Activated CD4-positive, alpha-beta T cell treated with anti-CD3 and anti-CD28 coated beads for 24 hours (primary cell): ENCODE measurements around the gene HARBI1.

Experiments
- DNase-seq, 2 donors: peaks; one replicate each; pipeline ENCODE4 v3.0.0-alpha.2; 2020; ENCODE audit warnings: low read depth in 2 of 2

HARBI1 gene

DNA sequence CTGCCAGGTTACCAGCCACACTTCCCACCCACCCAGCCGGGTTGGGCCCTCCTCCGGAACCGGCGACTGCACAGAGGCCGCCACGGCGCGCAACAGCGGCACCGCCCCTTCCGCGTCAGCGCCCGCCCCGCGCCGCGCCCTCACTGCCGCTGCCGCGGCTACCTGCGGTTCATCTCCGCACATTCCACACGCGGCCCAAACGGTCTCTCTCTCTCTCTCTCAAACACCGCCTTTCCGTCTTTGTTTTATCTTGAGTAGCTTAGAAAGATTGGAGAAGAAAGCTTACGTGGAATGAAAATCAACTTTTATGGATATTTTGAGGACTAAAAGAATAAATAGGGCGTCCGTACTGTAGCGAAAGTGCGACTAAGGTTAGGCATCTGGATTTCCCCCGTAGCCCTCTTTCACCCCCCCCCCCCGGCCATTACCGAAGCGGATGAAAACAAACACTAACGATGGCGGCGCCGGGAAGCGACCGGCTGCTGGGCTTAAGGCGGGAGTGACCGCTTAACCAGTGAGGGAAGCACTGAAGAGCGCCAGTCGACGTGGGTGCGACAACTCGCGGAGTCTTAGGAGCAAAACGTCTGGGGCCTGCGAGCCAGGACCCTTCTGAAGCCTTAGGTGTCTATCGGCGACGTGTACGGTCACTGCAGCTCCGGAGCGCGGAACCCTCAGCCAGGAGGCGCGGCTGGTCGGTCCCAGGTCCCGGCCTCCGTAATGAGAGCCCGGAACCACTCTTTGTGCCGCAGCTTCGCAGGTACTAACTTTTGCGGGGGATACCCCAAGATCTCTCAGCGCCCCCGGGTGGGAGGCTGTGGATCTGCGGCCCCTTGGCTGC lies at the start of gene HARBI1, which contains the start of gene ATG13:
Gene HARBI1, minus strand, starts transcription at position 94 of the 838 bp plus-strand sequence. CDS start 990 bp downstream, outside the sequence.
Gene ATG13, plus strand, starts transcription at position 420 of the 838 bp plus-strand sequence. CDS start 26,739 bp downstream, outside the sequence.
- DNase-seq: peak; percentile 85 to 90

DNA sequence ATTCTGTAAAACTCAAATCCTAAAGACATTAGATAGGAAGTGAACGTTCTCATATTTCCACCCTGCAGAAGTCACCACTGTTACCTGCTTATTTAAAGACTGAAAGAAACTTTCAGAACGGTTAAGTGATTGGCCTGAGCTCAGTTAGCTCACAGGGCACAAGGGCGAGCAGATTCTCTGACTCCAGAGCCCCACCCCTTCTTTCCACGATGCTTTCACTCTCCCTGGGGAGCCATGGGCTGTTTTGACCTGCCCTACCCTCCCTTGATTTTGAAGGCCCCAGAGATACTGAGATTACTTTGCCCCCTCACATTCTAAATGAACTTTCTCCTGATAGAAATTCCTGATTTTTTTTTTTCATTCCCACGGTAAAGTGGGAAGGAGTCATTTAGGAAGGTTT lies 49.5 kb upstream of the HARBI1 start:
- no peak for DNase-seq

DNA sequence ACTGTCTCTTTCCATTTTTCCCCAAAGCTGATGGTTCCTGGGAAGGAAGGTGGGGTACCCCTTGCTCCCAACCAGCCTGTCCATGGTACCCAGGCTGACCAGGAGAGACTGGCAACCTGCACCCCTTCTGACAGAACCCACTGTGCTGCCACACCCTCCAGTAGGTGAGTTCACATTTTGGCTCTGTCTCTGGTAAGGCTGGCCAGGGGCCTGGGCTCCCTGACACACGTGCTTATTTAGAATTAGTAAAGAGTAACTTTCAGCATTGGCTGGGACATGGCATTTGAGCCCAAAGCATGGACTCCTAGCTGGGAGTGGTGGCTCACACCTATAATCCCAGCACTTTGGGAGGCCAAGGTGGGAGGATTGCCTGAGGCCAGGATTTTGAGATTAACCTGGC lies 48.3 kb upstream of the HARBI1 start:
- no peak for DNase-seq

- no peak for DNase-seq
These were observed 47.6 kb upstream of the HARBI1 start for GRCh38 chr11:46664612-46665011.

DNA sequence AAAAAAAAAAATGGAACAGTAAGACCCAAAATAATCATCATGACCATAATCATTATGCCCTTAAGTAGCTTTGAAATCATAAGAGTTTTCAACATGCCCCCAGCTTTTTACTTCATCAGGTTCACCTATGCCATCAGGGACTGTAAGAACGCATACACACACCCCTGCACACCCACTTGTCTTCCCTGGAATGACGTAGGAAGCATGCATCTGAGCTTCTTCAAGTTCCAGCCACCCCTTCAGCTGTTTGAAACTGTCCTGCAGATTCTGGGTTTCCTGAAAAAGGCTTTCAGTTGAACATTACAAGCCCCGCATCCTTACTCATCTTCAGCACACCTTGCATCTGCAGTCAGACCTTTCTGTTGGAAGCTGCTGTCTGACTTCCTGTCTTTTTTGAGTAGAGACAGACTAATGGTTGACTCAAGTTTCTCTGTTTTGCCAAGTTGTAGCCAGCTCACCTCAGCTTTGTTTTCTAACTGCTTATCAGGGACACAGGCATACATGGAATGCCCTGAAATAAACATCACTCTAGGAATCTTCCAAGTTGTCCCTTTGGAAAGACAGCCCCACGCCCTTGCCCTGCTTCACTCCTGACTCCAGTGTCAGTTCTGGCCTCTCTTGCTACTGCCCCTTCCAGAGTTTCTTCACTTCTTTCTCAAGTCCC lies 46.4 kb upstream of the HARBI1 start:
- DNase-seq: no peak

DNA sequence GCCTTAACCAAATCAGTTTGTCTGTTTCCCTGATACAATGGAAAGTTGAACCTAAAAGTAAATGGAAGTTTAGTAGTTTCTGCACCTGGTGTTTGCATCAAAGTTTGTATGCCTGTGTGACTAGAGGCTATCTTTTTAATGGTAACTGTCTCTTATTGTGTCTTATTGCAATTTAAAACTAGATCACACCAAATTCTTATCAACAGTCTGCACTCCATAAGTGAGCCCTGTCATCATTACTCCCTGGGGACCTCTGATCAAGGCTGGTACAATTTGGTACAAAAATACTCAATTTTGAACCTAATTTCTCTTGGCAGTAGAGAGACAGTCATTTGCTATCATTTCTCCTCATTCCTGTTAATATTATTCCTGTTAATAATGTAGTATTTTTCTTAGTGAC lies 45.3 kb upstream of the HARBI1 start:
- no peak for DNase-seq

GRCh38 chr11:46661836-46662235 lies 44.8 kb upstream of the HARBI1 start:
- no peak for DNase-seq

DNA sequence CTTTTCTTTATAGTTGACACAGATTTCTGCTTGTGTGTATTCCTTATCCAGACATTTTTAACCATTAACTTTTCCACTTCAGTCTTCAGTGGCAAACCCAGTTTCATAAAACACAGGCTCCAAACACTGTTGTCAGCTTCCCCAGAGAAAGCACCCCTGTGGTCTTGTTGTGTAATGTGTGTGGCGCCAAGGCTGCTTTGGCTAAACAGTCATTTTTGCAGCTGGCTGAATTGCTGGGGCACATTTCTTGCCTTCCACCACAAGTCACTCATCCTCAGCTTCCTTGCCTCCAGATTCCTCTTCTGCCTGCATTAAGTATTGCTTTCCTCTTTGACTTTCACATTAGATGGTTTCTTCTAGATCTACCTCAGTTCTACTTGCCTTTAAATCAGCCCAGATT lies 42.9 kb upstream of the HARBI1 start:
- DNase-seq: no peak

DNA sequence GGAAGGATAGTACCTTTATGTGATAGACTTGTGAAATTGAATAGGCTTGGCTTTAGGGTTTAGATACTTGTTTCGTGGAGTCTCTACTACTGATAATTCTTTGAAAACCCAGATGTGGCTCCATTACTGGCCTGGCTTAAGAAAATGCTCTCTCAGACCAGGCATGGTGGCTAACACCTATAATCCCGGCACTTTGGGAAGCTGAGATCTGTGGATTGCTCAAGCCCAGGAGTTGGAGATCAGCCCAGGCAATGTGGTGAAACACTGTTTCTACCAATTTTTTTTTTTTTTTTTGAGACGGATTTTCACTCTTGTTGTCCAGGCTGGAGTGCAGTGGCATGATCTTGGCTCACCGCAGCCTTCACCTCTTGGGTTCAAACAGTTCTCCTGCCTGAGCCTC lies 41.2 kb upstream of the HARBI1 start:
- DNase-seq: no peak

DNA sequence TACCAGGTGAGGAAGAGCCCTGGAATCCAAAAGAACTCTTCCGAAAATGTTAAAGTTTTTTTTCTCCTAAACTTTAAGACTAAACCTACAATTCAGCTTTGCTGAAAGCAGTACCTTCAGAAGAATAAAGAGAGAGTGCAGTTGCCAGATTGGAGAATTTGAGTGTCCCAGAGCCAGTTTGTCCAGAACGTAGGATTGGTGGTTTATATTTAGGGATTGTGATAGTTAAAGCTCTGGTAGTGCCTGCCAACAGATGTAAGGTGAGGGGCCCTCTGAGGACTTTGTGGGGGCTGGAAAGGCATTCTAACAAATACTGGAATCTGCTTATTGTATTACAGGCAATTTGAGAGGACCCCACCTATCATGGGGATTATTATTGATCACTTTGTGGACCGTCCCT lies 40.2 kb upstream of the HARBI1 start:
- DNase-seq: no peak

DNA sequence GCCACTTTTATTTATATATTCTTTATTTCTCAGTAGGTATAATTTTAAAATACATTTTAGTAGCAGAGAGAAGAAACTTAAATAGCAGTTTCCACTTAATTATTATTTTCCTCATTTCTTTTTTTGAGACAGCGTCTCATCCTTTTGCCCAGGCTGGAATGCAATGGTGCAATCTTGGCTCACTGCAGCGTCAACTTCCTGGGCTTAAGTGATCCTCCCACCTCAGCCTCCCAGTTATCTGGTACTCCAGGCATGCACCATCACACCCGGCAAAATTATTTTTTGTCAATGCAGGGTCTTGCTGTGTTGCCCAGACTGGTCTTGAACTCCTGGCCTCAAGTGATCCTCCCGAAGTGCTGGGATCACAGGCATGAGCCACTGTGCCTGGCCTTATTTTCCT lies 38.6 kb upstream of the HARBI1 start:
- DNase-seq: no peak

DNA sequence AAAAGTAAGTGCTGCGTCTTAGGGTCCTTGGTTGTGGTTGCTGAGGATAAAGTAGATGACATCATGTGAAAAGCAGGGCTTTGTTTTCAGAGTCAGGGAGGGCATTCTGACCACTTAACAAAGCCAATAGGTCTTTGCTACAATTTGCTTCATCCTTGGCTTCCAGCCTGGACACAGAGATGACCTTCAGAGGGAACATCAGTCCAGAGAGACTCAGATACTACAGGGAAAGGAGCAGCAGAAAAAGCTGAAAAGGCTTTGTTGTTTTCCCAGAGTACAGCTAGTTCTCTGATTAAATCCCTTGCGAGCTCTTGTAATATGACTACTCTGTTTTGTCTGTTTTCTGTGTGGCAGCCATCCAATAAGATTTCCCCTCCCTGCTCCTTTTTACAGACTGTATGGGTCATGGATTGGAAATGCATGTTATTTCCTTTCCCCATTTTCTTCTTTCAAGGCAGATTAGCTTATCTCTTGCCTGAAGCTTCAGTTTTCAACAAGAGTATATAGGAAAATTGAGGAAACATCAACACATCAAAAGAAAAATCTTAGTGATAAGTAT lies 32.2 kb upstream of the HARBI1 start:
- DNase-seq: no peak

DNA sequence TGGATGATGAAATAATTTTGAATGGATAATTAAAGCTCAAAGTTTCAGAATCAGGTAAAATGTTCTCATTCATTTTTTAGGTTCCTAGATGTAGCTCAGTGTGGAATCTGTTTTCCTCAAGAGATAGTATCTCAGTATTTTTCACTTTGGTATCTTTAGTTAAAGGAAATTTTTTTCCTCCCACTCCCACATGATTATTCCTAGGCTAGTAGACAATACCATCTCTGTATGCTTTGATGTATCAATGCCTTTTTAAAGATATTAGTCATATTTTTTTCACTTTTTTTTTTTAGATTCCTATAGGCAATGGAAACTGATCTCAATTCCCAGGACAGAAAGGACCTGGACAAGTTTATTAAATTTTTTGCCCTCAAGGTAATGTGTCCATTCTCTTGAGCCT lies 27.0 kb upstream of the HARBI1 start:
- no peak for DNase-seq

DNA sequence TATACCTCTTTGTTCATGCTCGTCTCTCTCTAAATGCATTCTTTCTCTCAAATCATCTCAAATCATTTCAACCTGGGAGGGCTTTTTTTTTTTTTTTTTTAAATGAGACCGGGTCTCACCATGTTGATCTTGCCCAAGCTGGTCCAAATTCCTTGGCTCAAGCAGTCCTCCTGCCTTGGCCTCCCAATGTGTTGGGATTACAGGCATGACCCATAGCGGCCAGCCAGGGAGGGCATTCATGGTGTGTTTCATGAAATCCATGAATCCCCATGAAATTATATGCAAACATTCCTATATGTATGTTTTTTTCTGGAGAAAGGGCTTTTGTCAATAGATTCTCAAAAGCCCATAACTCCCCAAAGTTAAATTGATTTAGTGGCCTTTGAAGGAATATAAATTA lies 26.5 kb upstream of the HARBI1 start:
- DNase-seq: no peak

DNA sequence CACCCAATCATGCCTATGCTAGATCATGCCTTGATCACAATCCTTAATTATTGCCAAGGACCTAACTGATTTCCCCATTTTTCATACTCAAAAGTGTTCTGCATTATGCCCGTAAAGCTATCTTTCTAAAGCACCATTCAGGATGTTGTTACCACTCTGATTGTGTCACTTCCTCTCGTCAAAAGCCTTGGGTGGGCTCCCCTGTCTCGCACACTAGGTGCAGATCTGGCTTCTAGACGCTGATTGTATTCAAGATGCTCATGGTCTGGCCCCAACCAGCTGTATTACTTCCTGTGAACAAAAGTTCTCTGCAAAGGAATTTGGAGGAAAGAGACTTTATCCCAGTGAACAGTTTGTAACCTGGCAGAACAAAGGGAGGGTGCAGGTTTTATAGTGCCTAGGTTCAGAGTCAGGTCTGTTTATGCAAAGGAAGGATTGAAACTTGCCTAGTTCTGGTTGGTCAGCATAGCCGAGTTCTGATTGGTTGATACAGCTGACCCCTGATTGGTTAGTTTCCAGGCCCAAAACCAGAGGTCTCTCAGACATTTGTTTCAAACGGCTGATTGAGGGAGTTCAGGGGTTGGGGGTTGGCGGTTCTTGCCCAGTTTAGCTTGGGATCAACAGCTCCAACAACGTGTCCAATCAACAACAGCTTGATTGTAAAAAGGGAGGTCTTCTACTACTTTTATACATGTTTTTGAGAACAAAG lies 25.8 kb upstream of the HARBI1 start:
- no peak for DNase-seq

DNA sequence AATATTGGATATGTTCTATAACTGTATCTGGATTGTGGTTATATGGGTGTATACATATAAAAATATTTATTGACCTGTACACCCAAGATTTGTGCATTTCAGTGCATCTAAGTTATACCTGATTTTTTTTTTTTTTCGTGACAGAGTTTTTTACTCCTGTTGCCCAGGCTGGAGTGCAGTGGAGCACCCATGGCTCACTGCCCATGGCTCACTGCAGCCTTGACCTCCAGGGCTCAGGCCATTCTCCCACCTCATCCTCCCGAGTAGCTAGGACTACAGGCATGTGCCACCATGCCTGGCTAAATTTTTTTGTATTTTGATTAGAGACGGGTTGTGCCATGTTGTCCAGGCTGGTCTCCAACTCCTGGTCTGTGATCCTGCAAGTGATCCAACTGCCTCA lies 24.6 kb upstream of the HARBI1 start:
- no peak for DNase-seq

DNA sequence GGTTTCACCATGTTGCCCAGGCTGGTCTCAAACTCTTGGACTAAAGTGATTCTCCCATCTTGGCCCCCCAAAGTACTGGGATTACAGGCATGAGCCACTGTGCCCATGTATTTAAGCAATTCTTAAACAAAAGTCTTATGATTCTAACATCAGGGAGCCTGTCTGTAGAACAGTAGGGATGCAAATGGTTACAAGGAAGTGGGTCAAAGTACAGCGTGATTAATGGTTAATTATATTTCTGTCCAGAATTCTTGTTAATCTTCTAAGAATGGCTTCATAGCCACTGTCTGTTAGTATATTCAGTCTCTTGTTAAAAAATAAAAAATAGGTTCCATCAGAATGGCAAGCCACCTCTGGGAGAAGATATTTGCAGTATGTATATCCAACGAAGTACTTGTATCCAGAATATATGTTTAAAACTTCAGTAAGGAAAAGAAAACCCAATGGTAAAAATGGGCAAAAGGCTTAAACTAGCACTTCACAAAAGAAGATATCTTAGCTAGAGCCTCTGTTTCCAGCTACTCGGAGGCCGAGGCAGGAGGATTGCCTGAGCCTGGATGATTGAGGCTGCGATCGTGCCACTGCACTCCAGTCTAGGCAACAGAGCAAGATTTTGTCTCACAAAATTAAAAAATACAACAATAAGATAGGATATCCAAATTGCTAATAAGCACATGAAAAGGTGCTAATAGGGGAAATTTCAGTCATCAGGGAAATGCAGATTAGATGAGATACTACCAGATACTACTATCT lies 23.2 kb upstream of the HARBI1 start:
- no peak for DNase-seq

GRCh38 chr11:46639197-46639839 lies 22.3 kb upstream of the HARBI1 start:
- DNase-seq: no peak

DNA sequence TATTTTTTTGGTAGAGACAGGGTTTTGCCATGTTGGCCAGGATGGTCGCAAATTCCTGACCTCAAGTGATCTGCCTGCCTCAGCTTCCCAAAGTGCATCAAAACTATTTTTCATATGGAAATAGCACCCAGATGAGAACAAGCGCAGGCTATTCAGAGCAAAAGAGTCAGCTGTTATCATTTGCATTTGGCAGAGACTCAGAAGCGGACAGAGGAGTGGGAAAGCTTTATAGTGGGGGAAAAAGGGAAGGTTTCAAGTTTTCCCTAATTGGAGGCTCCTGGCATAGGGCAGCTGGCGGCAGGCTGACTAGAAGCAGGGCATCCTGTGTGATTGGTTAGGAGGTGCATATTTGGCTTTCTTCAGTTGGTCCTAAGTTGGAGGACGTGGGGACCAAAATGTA lies 20.5 kb upstream of the HARBI1 start:
- DNase-seq: no peak

GRCh38 chr11:46635557-46636139 lies 18.6 kb upstream of the HARBI1 start:
- DNase-seq: no peak
